ENCODE data around the gene EDC4.
"Not testable (repeated sequence)": the region's sequence is repeated elsewhere in the genome, so short reads cannot be mapped to it uniquely, and the experiment has no call there.

EDC4 gene, protein sequence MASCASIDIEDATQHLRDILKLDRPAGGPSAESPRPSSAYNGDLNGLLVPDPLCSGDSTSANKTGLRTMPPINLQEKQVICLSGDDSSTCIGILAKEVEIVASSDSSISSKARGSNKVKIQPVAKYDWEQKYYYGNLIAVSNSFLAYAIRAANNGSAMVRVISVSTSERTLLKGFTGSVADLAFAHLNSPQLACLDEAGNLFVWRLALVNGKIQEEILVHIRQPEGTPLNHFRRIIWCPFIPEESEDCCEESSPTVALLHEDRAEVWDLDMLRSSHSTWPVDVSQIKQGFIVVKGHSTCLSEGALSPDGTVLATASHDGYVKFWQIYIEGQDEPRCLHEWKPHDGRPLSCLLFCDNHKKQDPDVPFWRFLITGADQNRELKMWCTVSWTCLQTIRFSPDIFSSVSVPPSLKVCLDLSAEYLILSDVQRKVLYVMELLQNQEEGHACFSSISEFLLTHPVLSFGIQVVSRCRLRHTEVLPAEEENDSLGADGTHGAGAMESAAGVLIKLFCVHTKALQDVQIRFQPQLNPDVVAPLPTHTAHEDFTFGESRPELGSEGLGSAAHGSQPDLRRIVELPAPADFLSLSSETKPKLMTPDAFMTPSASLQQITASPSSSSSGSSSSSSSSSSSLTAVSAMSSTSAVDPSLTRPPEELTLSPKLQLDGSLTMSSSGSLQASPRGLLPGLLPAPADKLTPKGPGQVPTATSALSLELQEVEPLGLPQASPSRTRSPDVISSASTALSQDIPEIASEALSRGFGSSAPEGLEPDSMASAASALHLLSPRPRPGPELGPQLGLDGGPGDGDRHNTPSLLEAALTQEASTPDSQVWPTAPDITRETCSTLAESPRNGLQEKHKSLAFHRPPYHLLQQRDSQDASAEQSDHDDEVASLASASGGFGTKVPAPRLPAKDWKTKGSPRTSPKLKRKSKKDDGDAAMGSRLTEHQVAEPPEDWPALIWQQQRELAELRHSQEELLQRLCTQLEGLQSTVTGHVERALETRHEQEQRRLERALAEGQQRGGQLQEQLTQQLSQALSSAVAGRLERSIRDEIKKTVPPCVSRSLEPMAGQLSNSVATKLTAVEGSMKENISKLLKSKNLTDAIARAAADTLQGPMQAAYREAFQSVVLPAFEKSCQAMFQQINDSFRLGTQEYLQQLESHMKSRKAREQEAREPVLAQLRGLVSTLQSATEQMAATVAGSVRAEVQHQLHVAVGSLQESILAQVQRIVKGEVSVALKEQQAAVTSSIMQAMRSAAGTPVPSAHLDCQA (N-terminal part only)

DNA sequence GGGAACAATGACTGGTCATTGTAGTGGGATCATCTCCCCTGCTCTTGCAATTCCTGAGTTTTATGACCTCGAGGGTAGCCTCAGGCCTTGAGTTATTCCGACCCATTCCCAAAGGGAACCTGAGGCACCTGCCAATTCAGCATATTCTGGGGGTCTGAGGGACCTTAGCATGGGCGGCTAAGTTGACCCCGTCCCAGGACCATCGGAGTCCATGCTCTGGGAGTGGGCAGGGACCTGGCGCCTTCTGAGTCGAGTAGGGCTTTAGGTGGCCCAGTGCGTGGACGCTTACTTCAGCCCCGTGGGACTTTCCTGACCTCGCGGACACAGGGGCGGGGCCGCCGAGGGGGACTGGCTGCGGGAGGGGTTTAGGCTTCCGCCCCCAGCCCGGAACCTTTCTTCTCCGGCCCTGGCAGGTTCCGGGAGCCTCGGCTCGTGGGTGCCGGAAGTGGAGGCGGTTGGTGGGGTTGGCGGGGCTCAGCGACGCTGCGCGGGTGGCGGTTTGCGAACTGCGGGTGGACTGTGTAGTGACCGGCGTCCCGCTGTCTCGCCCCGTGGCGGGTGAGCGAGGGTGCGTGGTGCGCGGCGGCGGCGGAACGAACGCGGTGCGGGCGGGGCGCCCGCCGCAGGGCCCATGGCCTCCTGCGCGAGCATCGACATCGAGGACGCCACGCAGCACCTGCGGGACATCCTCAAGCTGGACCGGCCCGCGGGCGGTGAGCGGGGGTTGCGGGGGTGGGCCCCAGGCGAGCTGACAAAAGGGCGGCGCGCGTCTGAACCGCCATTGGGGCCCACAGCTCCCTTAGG, at the start of gene EDC4:
EDC4 (plus strand) TSS at position 422 of the 804 bp plus-strand sequence; CDS start at position 632, 210 bp downstream.
- peak; percentile 33 to 73 (median 72) for DNase-seq

- DNase-seq: no peak
Observed at GRCh38 chr16:67825119-67825518, 47.7 kb upstream of the EDC4 start.

DNA sequence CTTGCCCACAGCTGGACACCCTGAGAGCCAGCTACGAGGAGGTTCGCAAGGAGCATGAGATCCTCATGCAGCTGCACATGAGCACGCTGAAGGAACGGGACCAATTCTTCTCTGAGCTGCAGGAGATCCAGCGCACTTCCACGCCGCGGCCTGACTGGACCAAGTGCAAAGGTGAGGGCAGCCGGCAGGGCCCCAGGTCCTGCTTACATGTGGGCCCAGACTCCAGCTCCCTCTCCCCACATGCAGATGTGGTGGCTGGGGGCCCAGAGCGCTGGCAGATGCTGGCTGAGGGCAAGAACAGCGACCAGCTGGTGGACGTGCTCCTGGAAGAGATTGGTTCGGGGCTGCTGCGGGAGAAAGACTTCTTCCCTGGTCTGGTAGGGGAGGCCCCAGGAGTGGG, 46.9 kb upstream of the EDC4 start:
- no peak for DNase-seq

DNA sequence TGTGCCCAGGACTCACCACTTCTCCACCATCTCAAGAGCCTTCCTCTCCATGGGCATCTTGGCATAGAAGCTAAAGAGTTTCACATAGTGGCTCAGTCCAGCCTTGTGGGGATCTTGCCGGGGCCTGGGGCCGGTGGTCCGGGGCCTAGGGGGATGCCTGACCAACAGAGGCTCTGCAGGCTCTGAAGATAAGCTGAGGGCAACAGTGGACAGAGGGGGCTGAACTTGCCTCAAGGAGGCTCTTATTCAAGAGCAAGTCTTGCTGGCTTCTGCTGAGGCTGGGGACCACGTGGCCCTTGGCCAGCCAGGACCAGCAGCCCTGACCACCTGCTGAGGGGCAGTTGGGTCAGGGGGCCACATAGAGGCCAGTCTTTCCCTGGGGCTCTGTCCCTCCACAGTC, 44.2 kb upstream of the EDC4 start:
- DNase-seq: no peak

DNA sequence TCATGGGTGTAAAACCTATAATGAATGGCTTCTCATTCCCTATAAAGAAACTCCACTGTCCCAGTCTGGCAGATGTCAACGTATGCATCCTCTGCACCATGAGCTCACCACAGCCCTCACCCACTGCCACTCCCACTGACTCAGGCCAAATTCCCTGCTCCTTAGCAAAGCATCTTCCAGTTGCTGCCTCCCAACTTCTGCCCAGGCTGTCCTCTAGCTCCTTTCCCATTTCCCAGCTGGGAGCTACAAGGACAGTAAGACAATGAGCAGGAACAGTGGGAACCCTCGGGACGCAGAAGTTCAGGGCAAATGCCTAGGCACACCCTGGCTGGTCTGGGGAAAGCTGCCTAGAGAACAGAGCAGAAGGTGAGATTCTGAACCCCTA, 39.8 kb upstream of the EDC4 start:
- DNase-seq: no peak

DNA sequence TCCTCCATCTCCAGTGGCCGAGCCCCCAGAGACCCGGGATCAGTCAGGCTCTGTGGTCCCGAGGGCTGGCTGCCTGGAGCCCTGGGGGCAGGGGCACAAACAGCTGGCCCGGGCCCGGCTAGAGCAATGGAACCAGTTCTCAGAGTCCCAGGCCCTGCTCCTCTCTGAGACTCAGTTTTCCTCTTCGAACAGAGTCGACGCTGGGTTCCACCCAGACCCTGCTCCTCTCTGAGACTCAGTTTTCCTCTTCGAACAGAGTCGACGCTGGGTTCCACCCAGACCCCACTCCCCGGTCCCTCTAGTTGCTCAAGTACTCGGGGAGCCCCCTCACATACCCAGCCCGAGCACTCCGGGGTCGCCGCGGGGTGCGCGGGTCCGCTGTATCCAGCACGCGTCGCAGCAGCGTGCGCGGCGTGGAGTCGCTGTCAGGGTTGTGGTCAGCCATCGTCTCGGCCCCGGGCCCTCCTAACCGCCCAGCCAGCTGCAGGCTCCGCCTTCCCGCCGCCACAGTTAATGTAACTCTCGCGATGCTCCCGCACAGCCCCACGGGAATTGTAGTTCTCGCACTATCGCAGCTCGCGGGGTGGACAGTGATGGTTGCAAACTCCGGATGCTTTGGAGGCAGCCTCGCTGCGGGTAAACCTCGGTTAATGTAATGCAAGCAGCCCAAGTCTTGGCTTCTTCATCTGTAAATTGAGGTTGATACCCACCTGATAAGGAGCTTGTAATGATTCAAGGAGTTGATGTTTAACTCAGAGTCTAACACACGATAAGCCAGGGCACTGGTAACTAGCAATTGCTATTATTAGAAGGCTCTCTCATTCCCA, 39.2 kb upstream of the EDC4 start:
- peak; percentile 86 to 92 (median 88) for DNase-seq

- no peak for DNase-seq
Observed at GRCh38 chr16:67834242-67834614, 38.6 kb upstream of the EDC4 start.

- not testable (repeated sequence) for DNase-seq
Observed at GRCh38 chr16:67837190-67837589, 35.7 kb upstream of the EDC4 start.

- no peak for DNase-seq
Observed at GRCh38 chr16:67837811-67838210, 35.0 kb upstream of the EDC4 start.

DNA sequence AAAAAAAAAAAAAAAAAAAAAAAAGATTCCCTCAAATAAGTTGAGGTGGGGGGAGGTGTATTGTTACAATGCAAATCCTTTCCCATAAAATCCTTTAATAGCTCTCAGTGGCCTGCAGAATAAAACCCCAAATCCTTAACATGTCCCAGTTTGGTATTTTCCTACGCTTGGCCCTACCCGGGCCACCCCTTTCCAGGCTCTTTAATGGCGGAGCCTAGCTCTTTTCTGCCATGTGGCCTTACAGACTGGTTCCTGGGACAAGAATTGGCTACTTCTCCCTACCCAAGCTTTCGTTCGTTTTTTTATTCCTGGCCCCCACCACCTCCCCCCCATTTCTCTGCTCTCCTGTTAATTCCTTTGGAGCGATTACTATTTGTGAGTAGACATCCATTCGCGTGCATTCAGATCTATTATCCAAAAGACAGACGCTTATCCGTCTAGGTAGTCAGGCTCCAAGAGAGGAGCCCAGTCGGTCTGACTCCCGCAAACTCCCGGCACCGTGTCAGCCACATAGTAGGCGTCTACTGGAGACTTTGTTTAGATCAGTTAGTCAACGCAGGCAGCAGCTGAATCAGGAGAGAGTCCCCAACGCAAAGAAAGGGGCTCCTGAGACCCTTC, 31.5 kb upstream of the EDC4 start:
- no peak for DNase-seq

DNA sequence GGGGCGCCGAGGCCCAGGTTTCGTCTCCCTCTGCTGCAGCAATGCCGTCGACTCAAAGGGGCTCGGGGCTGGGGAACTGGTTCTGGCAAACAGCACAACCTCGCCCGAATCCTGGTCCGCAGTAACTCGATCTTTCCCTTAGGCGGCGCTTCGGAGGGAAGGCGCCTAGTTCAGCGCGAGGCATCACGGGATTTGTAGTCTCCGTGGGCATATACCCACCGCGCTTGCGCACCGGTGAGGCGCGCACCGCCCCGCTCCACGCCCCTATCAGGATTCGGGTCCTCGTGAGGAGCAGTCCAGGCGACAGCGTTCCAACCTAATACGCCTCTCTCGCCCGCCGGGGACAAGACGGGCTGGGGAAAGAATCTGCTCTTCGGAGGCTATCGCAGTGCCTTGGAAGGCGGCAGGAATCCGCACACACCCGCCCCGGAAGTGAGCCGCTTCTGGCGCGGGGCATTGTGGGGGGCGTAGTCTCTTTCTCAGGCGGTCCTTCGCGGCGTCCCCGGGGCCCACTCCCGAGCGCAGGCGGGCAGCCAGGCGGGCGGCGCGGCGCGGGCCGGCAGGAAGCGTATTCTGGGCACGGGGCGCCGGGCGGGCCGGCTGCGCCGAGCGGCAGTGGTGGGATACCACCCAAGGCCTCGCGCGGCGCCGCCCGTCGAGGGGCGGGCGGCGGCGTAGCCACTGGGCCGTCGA, 30.9 kb upstream of the EDC4 start, which contains the start of gene THAP11:
THAP11 (plus strand) TSS at position 505 of the 693 bp plus-strand sequence. CDS start 235 bp downstream, outside the sequence.
- peak; percentile 95 to 97 (median 96) for DNase-seq

GRCh38 chr16:67842509-67843342, 30.1 kb upstream of the EDC4 start:
- peak; percentile 39 to 88 (median 73) for DNase-seq

- DNase-seq: no peak
Observed at GRCh38 chr16:67843343-67843765, 29.5 kb upstream of the EDC4 start.

DNA sequence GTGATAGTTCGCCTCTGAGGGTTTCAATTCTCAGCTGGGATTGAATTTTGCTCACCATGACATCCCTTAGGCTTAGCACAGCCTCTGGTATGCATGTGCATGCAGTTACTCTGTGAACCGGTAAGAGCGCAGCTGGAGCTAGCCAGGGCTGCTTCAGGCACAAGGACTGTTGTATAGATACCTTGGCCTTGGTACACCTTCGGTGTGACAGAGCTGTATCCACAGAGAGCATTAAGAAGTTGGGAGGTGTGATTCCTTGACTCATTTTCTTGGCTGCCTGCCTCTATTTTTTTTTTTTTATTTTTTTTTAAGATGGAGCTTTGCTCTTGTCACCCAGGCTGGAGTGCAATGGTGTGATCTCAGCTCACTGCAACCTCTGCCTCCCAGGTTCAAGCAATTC, 28.4 kb upstream of the EDC4 start:
- no peak for DNase-seq

- DNase-seq: no peak
Observed at GRCh38 chr16:67845291-67846062, 27.4 kb upstream of the EDC4 start.

- DNase-seq: no peak
Observed at GRCh38 chr16:67846063-67846319, 26.9 kb upstream of the EDC4 start.

DNA sequence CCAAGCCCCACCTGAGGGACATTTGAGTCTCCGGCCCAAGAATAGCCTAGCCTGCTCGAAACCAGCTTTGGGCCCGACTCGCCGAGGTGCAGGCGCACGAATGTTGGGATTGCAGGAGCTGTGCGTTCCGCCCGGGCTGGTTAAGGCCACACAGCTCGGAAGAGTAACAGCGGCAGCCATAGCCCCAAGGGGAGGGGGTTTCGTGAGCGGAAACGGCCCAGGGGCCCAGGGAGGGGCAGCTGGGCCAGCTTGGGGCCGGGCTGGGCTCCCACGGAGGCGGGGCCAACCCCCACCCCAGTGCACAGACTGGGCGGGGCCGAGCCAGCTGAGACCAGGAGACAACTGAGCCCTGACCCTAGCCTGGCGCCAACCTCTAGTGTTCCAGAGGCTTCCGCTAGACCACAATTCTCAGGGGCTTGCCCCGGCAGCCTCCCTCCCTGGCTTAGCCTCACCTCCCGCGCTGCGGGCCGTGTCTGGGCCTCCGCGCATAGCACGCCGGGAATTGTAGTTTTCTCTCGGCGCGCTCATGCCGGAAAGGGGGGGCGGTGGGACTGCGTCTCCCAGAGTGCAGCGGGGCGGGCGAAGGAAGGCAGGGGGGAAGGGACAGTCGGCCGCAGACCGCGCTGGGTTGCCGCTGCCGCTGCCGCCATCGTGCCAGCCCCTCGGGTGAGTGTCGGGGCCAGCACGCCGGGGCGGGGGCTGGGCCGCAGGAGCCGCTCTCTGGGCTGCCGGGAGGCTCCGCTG, 26.4 kb upstream of the EDC4 start, which contains the start of gene NUTF2:
NUTF2 (plus strand) TSS at position 614 of the 744 bp plus-strand sequence. CDS start 18,198 bp downstream, outside the sequence.
- DNase-seq: peak; percentile 89 to 97 (median 96)

All from NCI-H1417 (cell line).